Upper lobe of right lung (tissue), 1 donor: Measurements from ENCODE around the gene S100Z. TPM values are rescaled to one million over a fixed set of nuclear protein-coding genes. Genes with fewer than 3 reads are reported as not detected.

Experiments
- ATAC-seq: fragments of 200-7000 bp; cut with Tn5 transposase; one replicate; pipeline ENCODE4 v1.9.1; 2020; ENCODE audit warnings: mild to moderate bottlenecking, moderate library complexity
- DNase-seq: peaks from one replicate; pipeline ENCODE4 v3.0.0-alpha.2; 2020
- H3K27ac ChIP-seq: fragments of 200-600 bp; one replicate; pipeline ENCODE4 v1.8.0; 2022
- H3K27me3 ChIP-seq: fragments of 200-600 bp; one replicate; pipeline ENCODE4 v1.8.0; 2022; ENCODE audit warnings: mild to moderate bottlenecking
- H3K36me3 ChIP-seq: fragments of 200-600 bp; one replicate; pipeline ENCODE4 v1.8.0; 2022
- H3K4me1 ChIP-seq: fragments of 200-600 bp; one replicate; pipeline ENCODE4 v1.8.0; 2022
- H3K4me3 ChIP-seq: fragments of 200-600 bp; one replicate; pipeline ENCODE4 v1.8.0; 2022; ENCODE audit warnings: mild to moderate bottlenecking
- H3K9me3 ChIP-seq: fragments of 200-600 bp; one replicate; pipeline ENCODE4 v1.8.0; 2022
- intact Hi-C: fragments of 100-400 bp; cut with DNase I; formaldehyde crosslinking; loops from one replicate; pipeline ENCODE4 v1.11.0; 2022
- total RNA-seq: library from RNA; stranded (reverse); fragmentation: NEBNext Ultra II Directional; extraction: Animal tissue kit (Norgen Biotek cat#: 25700); gene quantifications from one replicate; pipeline ENCODE4 v1.2.1, GENCODE V29; 2021
- TF ChIP-seq, protein P1 (sequence below): fragments of 200-600 bp; IDR thresholded peaks from one replicate; pipeline ENCODE4 v1.8.0; 2022; ENCODE audit warnings: antibody characterized with exemption
- donor health status: DM: no; HTN: yes; CAD: no; lungs with severe emphysema.

Gene S100Z
- total RNA-seq, 1 donor from 2014 or later = 0.52 TPM

DNA sequence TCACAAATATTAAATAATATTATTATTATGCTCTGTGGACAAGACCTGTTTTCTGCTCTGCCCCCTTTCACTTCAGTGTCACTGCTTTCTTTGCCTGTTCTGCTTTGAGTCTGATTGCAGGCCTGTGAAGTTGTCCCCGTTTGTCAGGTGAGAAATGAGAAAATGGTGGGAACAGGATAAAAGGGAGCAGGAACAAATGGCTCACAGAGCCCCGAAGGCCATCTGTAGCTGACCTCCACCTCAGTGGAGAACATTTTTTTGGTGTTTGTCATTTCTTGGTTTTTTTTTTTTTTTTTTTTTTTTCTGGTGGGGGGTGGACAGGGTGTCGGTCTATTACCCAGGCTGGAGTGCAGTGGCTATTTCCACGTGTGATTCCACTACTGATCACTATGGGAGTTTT lies 13.2 kb upstream of the S100Z start:
- DNase-seq (no peak), ATAC-seq (no peak)
- Histone ChIP-seq H3K4me3 (no peak overlapping the region), H3K4me1 (no peaks in the 10 kb centered on the region), H3K36me3 (no peaks in the 10 kb centered on the region), H3K9me3 (no peaks in the 10 kb centered on the region), H3K27me3 (no peaks in the 10 kb centered on the region), H3K27ac (no peak overlapping the region)
- TF ChIP-seq, protein P1, sequence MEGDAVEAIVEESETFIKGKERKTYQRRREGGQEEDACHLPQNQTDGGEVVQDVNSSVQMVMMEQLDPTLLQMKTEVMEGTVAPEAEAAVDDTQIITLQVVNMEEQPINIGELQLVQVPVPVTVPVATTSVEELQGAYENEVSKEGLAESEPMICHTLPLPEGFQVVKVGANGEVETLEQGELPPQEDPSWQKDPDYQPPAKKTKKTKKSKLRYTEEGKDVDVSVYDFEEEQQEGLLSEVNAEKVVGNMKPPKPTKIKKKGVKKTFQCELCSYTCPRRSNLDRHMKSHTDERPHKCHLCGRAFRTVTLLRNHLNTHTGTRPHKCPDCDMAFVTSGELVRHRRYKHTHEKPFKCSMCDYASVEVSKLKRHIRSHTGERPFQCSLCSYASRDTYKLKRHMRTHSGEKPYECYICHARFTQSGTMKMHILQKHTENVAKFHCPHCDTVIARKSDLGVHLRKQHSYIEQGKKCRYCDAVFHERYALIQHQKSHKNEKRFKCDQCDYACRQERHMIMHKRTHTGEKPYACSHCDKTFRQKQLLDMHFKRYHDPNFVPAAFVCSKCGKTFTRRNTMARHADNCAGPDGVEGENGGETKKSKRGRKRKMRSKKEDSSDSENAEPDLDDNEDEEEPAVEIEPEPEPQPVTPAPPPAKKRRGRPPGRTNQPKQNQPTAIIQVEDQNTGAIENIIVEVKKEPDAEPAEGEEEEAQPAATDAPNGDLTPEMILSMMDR = no peak
- intact Hi-C loops = no loop called here

DNA sequence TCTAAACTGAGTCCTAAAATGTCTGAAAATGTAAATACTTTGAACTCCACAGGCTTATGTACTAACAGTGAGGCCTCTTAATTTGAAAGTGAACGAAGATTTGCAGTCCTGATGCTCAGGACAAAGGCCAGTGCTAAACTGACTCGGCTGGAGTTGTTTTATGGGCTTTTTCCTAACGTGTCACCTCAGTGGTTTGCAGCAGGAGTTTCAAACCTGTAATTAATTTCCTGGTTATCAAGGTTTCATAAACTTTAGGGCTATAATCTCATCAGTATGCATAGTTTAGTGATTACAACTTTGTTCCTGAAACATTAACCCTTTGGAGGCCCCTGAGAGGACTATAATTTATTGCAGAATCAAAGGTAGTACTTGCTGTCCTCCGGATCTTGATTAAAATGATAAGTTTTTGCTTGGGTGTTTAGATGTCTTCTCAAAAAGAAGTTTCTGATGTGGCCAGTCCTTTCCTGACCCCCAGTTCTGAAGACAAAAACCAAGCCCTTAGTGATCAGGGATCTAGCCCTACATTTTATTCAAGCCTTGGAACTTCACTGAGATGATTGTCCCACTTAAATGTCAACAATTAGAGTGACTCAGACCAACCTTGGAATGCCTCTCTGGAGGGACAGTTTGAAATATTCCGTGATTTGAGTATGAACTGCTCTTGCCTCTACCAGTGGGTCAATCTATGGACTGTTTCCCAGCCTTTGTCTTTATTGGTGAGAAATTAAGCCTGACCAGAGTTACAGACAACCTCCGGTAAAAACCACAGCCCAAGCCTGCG lies 11.1 kb upstream of the S100Z start:
- no peaks in the 10 kb centered on the region for H3K9me3 ChIP-seq
- H3K27ac ChIP-seq = no peak overlapping the region

DNA sequence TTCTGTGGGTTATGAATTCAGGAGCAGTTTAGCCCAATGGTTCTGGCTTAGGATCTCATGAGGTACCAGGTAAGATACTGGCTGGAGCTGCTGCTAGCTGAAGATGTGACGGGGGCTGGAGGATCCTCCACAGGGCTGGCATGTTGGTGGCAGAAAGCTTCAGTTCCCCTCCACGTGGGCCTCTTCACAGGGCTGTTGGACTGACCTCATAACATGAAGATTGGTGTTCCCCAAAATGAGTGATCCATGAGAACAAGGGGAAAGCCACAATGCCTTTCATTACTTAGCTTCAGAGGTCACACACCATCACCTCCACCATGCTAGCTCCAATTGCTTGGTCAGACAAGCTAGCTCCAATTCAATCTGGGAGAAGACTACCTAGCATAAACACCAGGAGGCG lies 8.5 kb upstream of the S100Z start:
- H3K4me3 ChIP-seq = no peak overlapping the region
- H3K27ac ChIP-seq = no peak overlapping the region
- H3K4me1 ChIP-seq = no peaks in the 10 kb centered on the region
- no peaks in the 10 kb centered on the region for H3K27me3 ChIP-seq
- H3K9me3 ChIP-seq = no peaks in the 10 kb centered on the region
- intact Hi-C loops = no loop called here
- no peak for ATAC-seq
- TF ChIP-seq, protein P1 = no peak
- DNase-seq = no peak
- no peaks in the 10 kb centered on the region for H3K36me3 ChIP-seq

More for the DNA sequence above, 11.1 kb upstream of the S100Z start:
- Histone ChIP-seq H3K36me3 (no peaks in the 10 kb centered on the region), H3K4me1 (no peaks in the 10 kb centered on the region), H3K27me3 (no peaks in the 10 kb centered on the region), H3K4me3 (no peak overlapping the region)
- TF ChIP-seq, protein P1 = no peak
- no peak for DNase-seq
- intact Hi-C loops = no loop called here
- no peak for ATAC-seq

DNA sequence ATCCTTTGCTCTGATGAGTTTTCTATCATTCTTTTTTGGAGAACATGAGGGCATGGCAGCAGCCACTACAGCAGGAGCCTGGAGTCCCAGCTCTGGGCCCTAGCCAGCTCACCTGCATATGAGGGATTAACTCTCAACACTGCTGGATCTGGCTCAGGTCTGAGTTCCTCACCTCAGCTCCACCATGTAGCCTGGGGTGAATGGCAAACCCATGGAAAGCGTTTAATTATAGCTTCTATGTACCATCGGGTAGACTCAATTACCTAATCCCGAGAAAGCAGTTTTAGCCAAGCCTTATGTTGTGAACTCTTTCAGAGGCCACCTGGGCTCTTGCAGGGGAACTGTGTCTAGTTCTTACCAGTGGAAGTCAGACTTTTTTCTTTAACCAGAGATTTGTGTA lies 3.9 kb upstream of the S100Z start:
- Histone ChIP-seq H3K36me3 (no peaks in the 10 kb centered on the region), H3K27me3 (peaks cover 4% of the 10 kb centered on the region), H3K4me3 (no peak overlapping the region), H3K27ac (no peak overlapping the region), H3K9me3 (no peaks in the 10 kb centered on the region), H3K4me1 (no peaks in the 10 kb centered on the region)
- TF ChIP-seq, protein P1 = no peak
- intact Hi-C loops = no loop called here
- DNase-seq (no peak), ATAC-seq (no peak)

DNA sequence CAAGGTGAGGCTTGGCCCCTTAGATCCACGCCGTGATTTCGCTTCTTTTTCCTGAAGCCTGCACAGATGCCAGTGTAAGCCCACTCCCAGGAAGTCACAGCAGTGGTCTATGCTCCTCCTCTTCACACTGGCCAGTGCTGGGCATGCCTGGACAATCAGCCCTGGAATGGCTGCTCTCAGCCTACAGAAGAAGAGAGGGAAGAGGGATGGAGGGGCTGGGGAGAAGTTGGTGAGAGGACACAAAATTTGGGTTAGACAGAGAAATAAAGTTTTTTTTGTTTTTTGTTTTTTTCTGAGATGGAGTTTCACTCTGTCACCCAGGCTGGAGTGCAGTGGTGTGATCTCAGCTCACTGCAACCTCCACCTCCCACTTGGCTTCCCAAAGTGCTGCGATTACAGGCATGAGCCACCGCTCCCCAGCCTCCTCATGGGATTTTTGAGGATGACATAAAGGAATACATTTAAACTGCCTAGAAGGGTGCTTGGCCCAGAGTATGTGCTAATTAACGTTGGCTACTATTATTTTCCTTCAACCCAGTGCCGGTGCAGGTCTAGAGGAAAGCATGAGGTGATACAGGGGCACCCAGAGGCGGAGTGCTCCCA lies 830 bp downstream of the S100Z start:
- no peaks in the 10 kb centered on the region for H3K9me3 ChIP-seq
- intact Hi-C loops = no loop called here
- no peak overlapping the region for H3K4me3 ChIP-seq
- DNase-seq (no peak), ATAC-seq (no peak)
- TF ChIP-seq, protein P1 = no peak
- no peaks in the 10 kb centered on the region for H3K36me3 ChIP-seq
- H3K27me3 ChIP-seq = peaks cover 4% of the 10 kb centered on the region
- H3K4me1 ChIP-seq = no peaks in the 10 kb centered on the region
- no peak overlapping the region for H3K27ac ChIP-seq
